Measurements from ENCODE around the gene AFM. TPM values are rescaled to one million over a fixed set of nuclear protein-coding genes. Genes with fewer than 3 reads are reported as not detected.

AFM gene
- total and polyA plus RNA-seq, 12 donors: not detected

DNA sequence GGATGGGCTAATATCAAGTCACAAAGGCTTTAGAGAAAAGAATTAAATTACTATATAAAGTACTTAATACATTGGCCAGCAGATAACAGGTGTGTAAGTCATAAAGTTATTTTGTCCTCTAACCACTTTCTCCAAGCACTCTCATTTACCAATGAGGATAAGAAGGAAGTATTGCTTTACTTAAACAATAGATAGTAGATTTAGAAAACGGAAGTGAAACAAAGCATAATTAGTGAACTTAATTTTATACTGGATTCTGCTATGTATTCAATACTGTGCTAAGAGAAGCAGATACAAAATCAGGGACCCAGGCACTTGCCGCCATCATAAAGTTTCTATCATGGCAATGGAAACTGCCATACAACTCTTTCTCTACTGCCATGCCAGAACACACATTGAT, 24.0 kb downstream of the AFM start:
- intact Hi-C loops (cut with DNase I): no loop called here
- WGBS, 2 donors: 74 to 83% methylated on average over 2 of the region's 2 CpGs
- ATAC-seq (no peak), DNase-seq (no peak)
- Histone ChIP-seq H3K36me3 (no peaks in the 10 kb centered on the region), H3K4me3 (no peak overlapping the region), H3K9me3 (no peaks in the 10 kb centered on the region), H3K27me3 (no peaks in the 10 kb centered on the region), H3K27ac (no peak overlapping the region), H3K4me1 (no peaks in the 10 kb centered on the region)
- TF ChIP-seq, protein P1, sequence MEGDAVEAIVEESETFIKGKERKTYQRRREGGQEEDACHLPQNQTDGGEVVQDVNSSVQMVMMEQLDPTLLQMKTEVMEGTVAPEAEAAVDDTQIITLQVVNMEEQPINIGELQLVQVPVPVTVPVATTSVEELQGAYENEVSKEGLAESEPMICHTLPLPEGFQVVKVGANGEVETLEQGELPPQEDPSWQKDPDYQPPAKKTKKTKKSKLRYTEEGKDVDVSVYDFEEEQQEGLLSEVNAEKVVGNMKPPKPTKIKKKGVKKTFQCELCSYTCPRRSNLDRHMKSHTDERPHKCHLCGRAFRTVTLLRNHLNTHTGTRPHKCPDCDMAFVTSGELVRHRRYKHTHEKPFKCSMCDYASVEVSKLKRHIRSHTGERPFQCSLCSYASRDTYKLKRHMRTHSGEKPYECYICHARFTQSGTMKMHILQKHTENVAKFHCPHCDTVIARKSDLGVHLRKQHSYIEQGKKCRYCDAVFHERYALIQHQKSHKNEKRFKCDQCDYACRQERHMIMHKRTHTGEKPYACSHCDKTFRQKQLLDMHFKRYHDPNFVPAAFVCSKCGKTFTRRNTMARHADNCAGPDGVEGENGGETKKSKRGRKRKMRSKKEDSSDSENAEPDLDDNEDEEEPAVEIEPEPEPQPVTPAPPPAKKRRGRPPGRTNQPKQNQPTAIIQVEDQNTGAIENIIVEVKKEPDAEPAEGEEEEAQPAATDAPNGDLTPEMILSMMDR (IDR thresholded peaks at IDR 0.05): no peak

DNA sequence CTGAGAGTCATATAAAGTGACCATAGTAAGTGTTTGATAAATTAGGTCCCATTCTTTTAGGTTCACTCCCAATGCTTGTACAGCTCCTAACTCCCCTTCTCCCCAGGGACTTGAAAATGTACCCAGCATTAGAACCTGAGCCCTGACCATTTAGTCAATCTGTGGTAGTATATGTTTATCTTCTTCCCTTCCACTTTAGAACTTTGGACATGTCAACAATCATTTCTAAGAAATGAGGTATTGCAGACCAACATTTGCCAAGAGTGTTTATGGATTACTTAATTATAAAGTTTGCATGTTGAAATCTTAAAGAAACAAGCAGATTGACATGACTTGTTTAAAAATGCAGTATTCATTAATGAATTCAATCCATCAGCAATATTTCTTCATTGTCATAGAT, 26.0 kb downstream of the AFM start:
- Histone ChIP-seq H3K4me1 (no peaks in the 10 kb centered on the region), H3K4me3 (no peak overlapping the region), H3K27me3 (peaks cover 0 to 5% (median 0%) of the 10 kb centered on the region in 7 donors), H3K27ac (no peak overlapping the region), H3K9me3 (no peaks in the 10 kb centered on the region), H3K36me3 (no peaks in the 10 kb centered on the region)
- no peak for ATAC-seq
- TF ChIP-seq, protein P1 (IDR thresholded peaks at IDR 0.05): no peak
- no peak for DNase-seq
- intact Hi-C loops (cut with DNase I): no loop called here

DNA sequence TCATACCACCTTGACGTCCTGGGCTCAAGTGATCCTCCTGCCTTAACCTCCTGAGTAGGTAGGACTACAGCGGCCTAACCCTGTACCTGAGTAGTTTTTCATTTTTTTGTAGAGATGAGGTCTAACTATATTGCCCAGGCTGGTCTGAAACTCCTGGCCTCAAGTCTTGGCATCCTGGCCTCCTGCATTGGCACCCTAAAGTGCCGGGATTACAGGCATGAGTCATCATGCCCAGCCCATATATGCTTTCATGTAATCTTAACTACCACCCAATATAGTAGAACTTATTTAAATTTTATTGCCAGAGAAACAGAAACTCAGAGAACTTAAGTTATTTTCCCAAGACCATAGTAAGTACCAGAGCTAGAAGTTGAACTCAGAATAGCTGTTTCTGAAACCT, 27.1 kb downstream of the AFM start:
- Histone ChIP-seq H3K27ac (no peak overlapping the region), H3K36me3 (no peaks in the 10 kb centered on the region), H3K9me3 (no peaks in the 10 kb centered on the region), H3K27me3 (peaks cover 0 to 5% (median 0%) of the 10 kb centered on the region in 7 donors), H3K4me1 (no peaks in the 10 kb centered on the region), H3K4me3 (no peak overlapping the region)
- TF ChIP-seq, protein P1 (IDR thresholded peaks at IDR 0.05): no peak
- no peak for DNase-seq
- WGBS, 2 donors: 89% methylated on average over 3 of the region's 3 CpGs
- intact Hi-C loops (cut with DNase I): no loop called here
- ATAC-seq: no peak

DNA sequence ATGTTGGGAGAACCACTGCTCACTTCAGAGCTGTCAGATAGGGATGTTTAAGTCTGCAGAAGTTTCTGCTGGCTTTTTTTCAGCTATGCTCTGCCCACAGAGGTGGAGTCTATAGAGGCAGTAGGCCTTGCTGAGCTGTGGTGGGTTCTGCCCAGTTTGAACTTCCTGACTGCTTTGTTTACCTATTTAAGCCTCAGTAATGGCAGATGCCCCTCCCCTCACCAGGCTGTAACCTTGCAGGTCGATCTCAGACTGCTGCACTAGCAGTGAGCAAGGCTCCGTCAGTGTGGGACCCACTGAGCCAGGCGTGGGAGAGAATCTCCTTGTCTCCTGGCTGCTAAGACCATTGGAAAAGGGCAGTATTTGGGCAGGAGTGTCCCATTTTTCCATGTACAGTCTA, 36.8 kb downstream of the AFM start:
- H3K9me3 ChIP-seq: no peaks in the 10 kb centered on the region
- DNase-seq (no peak), ATAC-seq (no peak)
- TF ChIP-seq, protein P1 (IDR thresholded peaks at IDR 0.05): no peak
- H3K27me3 ChIP-seq: peaks cover 0 to 5% (median 0%) of the 10 kb centered on the region in 7 donors
- intact Hi-C loops (cut with DNase I): no loop called here
- no peak overlapping the region for H3K4me3 ChIP-seq
- no peaks in the 10 kb centered on the region for H3K36me3 ChIP-seq
- H3K4me1 ChIP-seq: no peaks in the 10 kb centered on the region
- H3K27ac ChIP-seq: no peak overlapping the region
- 76 to 78% methylated on average over 3 of the region's 3 CpGs for WGBS, 2 donors

DNA sequence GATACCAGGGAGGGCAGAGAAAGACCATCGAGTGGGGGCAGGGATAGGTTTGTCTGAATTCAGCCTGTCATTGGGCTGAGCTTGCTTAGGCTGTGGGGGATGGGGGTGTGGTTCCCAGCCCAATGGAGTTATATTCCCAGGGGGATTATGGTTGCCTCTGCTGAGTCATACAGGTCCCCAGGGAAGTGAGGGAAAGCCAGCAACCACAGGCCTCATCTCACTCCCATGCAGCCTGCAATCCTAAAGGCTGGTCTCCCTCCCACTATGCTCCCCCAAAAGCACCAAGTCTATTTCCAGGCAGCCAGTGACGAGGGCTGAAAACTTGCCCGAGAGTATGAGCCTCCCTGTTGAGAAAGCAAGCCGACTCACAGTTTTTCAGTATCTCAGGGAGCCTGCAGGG, 39.3 kb downstream of the AFM start:
- TF ChIP-seq, protein P1 (IDR thresholded peaks at IDR 0.05): no peak
- H3K27ac ChIP-seq: no peak overlapping the region
- H3K4me1 ChIP-seq: no peaks in the 10 kb centered on the region
- ATAC-seq (no peak), DNase-seq (no peak)
- H3K27me3 ChIP-seq: peaks cover 0 to 8% (median 0%) of the 10 kb centered on the region in 7 donors
- WGBS, 2 donors: 44 to 45% methylated on average over 4 of the region's 4 CpGs
- intact Hi-C loops (cut with DNase I): no loop called here
- no peaks in the 10 kb centered on the region for H3K9me3 ChIP-seq
- H3K4me3 ChIP-seq: no peak overlapping the region
- H3K36me3 ChIP-seq: no peaks in the 10 kb centered on the region
